NT2/D1 (cell line): ENCODE results near the gene SH3BP2.

Source experiments
- SUZ12 ChIP-seq: IDR thresholded peaks from 2 replicates; pipeline ENCODE4 v1.6.1; 2011; ENCODE audit not compliant: insufficient read length, insufficient read depth; ENCODE audit errors: extremely low read depth
- YY1 ChIP-seq: IDR thresholded peaks from 2 replicates; pipeline ENCODE4 v1.6.1; 2011; ENCODE audit not compliant: insufficient read length, insufficient read depth
- ZNF274 ChIP-seq: IDR thresholded peaks from 2 replicates; pipeline ENCODE4 v1.6.1; 2011; ENCODE audit warnings: mild to moderate bottlenecking, low read depth, low read length

DNA sequence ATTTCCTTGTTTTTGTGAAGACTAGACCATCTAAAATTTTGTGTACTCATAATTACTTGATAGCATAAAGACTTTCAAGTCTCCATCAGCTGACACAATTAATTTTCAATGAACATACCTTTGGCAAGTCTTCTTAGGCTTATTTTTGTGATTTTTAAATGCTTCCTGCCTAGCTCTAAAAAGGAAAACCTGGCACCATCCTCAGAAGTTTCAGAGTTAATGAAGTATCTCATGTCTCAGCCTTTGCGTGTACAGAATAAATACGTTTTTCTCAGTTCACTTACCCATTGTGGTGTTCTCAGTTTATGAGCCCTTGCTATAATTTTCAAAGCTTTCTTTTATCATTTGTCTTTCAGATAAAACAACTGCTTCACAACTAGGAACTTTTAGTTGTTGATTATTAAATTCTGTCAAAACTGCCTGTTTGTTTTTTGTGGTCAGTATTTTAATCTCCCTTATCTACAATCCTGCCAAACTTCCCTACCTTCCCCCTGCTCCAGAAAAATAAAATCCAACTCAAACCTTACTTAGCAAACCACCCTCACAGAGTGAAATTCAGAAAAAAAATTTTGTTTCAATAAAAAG is 72.4 kb downstream of the SH3BP2 start:
- TF ChIP-seq SUZ12 (no peak), YY1 (no peak), ZNF274 (no peak)
